ENCODE measurements around the gene TMEM185B.

TMEM185B gene

GRCh38 chr2:120231974-120232635, 8.9 kb upstream of the TMEM185B start:
- no peak for TF ChIP-seq CTCF (IDR thresholded peaks at IDR 0.05; ENCODE audit: low read depth, low read length, missing control alignments)
- no peak overlapping the region for H3K4me3 ChIP-seq (replicated peaks; ENCODE audit: low read depth, low read length)
- DNase-seq (ENCODE audit: extremely low read depth, low read depth), result no peak

GRCh38 chr2:120231564-120231973, 8.4 kb upstream of the TMEM185B start:
- no peak overlapping the region for H3K4me3 ChIP-seq (replicated peaks; ENCODE audit: low read depth, low read length)
- DNase-seq (ENCODE audit: extremely low read depth, low read depth), result no peak
- TF ChIP-seq CTCF (IDR thresholded peaks at IDR 0.05; ENCODE audit: low read depth, low read length, missing control alignments), result no peak

GRCh38 chr2:120230515-120231471, 7.6 kb upstream of the TMEM185B start:
- DNase-seq (ENCODE audit: extremely low read depth, low read depth), result no peak
- H3K4me3 ChIP-seq (replicated peaks; ENCODE audit: low read depth, low read length), result no peak overlapping the region
- no peak for TF ChIP-seq CTCF (IDR thresholded peaks at IDR 0.05; ENCODE audit: low read depth, low read length, missing control alignments)

GRCh38 chr2:120229341-120229740, 6.1 kb upstream of the TMEM185B start:
- no peak for TF ChIP-seq CTCF (IDR thresholded peaks at IDR 0.05; ENCODE audit: low read depth, low read length, missing control alignments)
- DNase-seq (ENCODE audit: extremely low read depth, low read depth), result no peak
- H3K4me3 ChIP-seq (replicated peaks; ENCODE audit: low read depth, low read length), result no peak overlapping the region

- TF ChIP-seq CTCF (IDR thresholded peaks at IDR 0.05; ENCODE audit: low read depth, low read length, missing control alignments), result no peak
- no peak for DNase-seq (ENCODE audit: extremely low read depth, low read depth)
Measured at GRCh38 chr2:120228503-120228902, 5.3 kb upstream of the TMEM185B start.

GRCh38 chr2:120227111-120227991, 4.2 kb upstream of the TMEM185B start:
- no peak for DNase-seq (ENCODE audit: extremely low read depth, low read depth)
- no peak overlapping the region for H3K4me3 ChIP-seq (replicated peaks; ENCODE audit: low read depth, low read length)
- TF ChIP-seq CTCF (IDR thresholded peaks at IDR 0.05; ENCODE audit: low read depth, low read length, missing control alignments), result no peak

More at GRCh38 chr2:120228503-120228902, 5.3 kb upstream of the TMEM185B start:
- no peak overlapping the region for H3K4me3 ChIP-seq (replicated peaks; ENCODE audit: low read depth, low read length)

Data from HFF-Myc (cell line).